Activated CD4-positive, alpha-beta T cell treated with anti-CD3 and anti-CD28 coated beads, Interleukin-2, amount 50 U/mL, for 48 hours (primary cell): ENCODE data around the gene GAS6.
"Not testable (repeated sequence)": the region's sequence is repeated elsewhere in the genome, so short reads cannot be mapped to it uniquely, and the experiment has no call there.

Experiments used
- DNase-seq, 2 experiments: peaks; one replicate each; pipeline ENCODE4 v3.0.0-alpha.2; 2020

GAS6 gene

GRCh38 chr13:113886561-113887112, 22.8 kb upstream of the GAS6 start:
- DNase-seq, result no peak

GRCh38 chr13:113884821-113885220, 20.9 kb upstream of the GAS6 start:
- DNase-seq, result no peak

GRCh38 chr13:113883921-113884804, 20.3 kb upstream of the GAS6 start:
- no peak for DNase-seq

- no peak for DNase-seq
These were observed 19.5 kb upstream of the GAS6 start for GRCh38 chr13:113883314-113883811.

DNA sequence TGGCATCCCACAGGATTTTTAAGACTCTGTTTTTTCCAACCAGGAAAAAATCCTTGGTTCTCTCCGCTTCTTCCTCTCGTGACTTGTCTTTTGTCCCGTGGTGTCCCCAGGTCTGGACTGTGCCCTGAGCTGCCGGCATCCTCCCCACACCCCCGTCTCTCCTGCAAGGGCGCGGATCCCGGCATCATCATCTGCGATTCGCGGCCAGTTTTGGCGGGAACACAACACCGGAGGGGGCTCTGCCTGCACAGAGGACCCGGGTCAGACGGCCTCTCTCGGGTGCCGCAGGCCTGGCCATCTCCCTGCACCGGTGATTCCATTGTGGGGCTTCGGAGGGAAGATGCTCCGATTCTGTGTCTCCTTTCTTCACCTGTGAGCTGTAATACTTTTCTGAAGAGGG, 18.8 kb upstream of the GAS6 start:
- no peak for DNase-seq

- no peak for DNase-seq
These were observed 18.4 kb upstream of the GAS6 start for GRCh38 chr13:113882267-113882630.

DNA sequence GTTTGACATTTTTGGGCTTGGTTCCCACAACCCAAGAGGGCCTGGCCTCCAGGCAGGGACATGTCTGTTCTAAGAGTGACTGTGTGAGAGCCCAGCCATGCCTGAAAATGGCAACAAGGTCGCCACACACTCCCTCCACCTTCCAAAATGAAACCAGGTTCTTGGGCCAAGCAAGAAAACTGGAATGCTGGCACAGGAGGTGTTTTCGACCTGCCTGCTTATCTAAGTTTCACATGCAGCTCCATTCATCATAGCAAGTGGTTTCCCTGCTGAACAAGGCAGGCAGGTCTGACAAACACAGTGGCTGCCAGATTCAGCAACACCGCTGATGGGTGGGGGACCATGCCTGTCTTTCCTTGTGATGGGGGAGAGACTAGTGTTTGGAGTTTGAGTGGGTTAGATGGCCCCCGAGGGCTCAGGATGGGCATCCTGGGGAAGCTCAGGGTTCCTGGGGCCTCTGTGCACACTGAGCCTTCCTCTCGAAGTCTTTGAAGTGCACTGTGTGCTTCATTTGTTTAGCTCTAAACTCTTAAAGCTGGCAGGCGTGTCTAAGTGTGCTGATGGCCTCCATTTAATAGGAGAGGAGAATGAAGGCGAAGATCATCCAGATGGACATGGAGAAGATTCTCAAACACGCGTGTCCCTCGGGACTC, 17.9 kb upstream of the GAS6 start:
- no peak for DNase-seq

- peak in 1 of 2 experiments; percentile 14 for DNase-seq
These were observed 17.1 kb upstream of the GAS6 start for GRCh38 chr13:113880651-113881611.

DNA sequence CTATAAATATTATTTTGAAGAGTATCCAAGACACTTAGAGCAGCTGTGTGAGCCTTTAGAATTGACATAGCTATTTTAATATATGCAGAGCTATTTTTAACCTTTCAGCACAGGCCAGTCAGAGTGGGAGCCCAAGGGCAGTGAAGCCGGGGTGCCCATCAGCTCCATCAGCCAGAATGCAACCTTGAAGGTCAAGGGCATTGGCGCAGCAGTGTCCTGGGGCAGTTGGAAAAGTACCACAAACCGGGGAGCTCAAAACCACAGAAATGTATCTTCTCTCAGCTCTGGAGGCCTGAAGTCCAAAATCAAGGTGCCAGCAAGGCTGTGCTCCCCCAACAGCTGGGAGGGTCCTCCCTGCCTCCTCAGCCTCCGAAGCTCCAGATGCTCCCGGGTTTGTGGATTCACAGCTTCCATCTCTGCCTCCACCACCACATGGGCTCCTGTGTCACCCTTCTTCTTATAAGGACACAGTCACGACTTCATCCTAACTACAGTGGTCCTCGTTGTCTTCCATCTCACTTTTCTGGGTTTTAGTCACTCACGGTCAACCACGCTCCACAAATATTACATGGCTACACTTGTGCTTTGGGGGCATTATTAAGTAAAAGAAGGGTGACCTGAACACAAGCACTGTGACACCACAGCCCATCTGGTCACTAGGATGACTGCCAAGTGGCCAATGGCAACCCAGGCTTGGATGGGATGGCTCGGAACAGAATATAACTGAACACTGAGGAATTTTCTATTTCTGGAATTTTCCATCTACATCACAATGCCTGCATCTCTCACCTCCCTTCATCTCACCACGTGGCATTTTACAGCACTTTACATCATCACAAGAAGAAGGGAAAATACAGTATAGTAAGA, 15.9 kb upstream of the GAS6 start:
- no peak for DNase-seq

DNA sequence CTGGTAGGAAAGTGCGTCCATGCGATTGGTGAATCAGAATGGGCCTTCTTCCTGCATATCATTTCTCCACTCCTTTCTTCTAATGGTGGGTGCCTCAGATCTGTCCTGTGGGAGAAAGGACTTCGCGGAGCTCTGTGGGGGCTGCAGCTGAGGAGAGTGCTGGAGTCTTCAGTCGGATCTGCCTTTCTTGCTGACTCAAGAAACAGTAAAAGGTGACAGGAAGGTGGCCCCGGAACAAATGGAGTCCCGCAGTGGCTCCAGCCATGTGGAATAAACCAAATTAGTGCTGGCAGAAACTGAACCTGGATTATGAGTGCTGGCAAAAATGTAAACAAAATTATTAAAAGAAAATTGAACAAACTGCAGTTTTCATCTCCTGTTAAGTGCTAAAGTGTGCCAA, 15.1 kb upstream of the GAS6 start:
- DNase-seq, result no peak

- DNase-seq, result no peak
These were observed 13.5 kb upstream of the GAS6 start for GRCh38 chr13:113877149-113877990.

- DNase-seq, result no peak
These were observed 12.7 kb upstream of the GAS6 start for GRCh38 chr13:113876346-113877148.

GRCh38 chr13:113875837-113876281, 12.0 kb upstream of the GAS6 start:
- no peak for DNase-seq

DNA sequence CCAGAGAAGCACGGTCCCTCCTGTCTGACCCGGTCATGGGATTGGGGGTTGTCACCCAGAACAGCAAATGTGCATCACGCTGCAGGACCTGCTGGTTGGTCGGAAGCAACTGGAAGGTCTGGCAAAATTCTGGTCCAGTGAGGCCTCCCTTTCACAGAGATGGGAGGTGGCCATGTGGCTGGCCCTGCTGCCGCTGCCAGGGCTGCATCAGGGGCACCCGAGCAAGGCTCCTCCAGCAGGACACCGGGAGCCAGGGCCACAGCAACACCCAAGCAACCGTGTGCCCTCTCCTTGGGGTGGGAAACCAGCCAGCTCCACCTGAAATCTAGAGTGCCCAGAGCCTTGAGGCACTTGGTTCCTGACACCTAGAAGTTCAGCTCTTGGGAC, 11.5 kb upstream of the GAS6 start:
- no peak for DNase-seq

GRCh38 chr13:113874579-113875428, 10.9 kb upstream of the GAS6 start:
- DNase-seq, result no peak

- DNase-seq, result no peak
These were observed 10.3 kb upstream of the GAS6 start for GRCh38 chr13:113874177-113874576.

DNA sequence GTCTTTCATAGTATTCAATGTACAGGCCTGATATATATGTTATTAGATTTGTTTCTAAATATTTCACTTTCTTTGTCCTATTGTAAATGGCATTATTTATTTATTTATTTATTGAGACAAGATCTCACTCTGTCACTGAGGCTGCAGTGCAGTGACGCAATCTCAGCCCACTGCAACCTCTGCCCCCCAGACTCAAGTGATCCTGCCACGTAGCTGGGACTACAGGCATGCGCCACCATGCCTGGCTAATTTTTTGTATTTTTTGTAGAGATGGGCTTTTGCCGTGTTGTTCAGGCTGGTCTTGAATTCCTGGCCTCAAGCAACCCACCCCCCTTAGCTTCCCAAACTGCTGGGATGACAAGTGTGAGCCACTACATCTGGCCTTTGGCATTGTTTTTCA, 5.4 kb upstream of the GAS6 start:
- no peak for DNase-seq

- DNase-seq, result not testable (repeated sequence)
These were observed 4.0 kb upstream of the GAS6 start for GRCh38 chr13:113867913-113868312.

DNA sequence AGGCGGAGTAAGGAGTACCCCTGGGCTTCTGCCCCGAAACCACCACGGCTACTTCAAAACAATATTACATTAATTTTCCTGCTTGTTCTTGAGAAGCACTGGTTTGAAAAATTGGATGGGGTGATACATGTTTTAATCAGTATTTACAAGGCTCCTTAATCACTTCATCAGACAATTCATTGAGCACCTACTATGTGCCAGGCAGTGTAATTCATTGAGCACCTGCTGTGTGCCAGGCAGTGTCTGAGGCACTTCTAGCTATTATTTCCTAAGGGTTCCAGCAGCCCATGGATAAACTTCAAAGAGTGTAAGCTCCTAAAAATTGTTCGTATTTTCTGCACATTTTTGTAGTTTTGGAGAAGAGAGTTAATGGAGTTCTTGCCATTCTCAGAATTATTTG, 1.6 kb upstream of the GAS6 start:
- no peak for DNase-seq
